ENCODE measurements around the gene B3GNT2.

Gene B3GNT2

DNA sequence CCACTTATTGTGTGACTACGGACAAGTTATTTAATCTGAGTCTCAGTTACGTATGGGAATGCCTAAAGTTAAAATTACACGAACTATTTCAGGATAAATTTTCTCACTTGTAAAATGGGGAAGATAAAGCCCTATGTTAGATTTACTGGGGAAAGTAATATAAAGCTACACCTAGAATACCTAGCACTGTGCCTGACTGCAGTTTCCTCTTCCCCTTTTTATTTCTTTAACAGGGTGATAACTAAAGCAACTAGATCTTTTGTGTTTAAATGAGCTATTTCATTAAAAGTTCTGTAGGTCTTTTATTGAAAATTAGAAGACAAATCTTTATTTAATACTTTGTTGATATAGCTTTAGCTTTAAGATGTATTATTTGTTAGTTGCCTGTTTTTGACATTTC, 5.0 kb downstream of the B3GNT2 start:
- no peaks in the 10 kb centered on the region for H3K9me3 ChIP-seq (ENCODE audit: insufficient read depth, low read depth, low read length)
- no CpG with 5 or more reads among the region's 3 CpGs for WGBS (ENCODE audit: extremely low coverage, insufficient coverage, insufficient read length)

DNA sequence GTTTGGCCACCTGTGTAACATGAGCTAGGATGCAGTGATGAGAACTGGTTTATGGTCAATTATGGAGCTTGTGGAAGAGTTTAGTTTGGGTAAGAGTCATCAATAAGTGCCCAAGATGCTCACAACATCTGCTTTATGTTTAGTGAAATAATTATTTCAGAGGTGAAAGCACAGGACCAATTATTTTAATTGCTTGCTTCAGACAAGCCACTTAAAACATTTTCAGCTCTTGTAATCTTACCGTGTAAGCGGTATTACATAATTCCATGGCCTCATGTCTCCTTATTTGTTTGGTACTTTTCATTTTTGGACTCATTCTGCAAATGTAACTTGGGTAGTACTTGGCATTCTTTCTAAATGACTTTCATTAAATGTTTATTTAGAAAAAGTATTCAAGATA, 5.4 kb downstream of the B3GNT2 start:
- Histone ChIP-seq H2AFZ (ENCODE audit: insufficient read depth, low read length, poor library complexity) (no peak overlapping the region), H2BK120ac (ENCODE audit: insufficient read depth, low read length, poor library complexity) (no peak overlapping the region), H3K79me1 (ENCODE audit: low read length) (peaks cover 3% of the 10 kb centered on the region), H3K18ac (ENCODE audit: low read length) (no peak overlapping the region), H2BK5ac (ENCODE audit: low read depth, low read length, poor library complexity) (no peak overlapping the region), H3K4me3 (ENCODE audit: low read depth, low read length) (no peak overlapping the region), H3K4me2 (ENCODE audit: low read length) (no peak overlapping the region), H3K36me3 (ENCODE audit: control insufficient read depth in 1 of 2, insufficient read depth in 2 of 2, low read length in 2 of 2) (no peaks in the 10 kb centered on the region), H3K4me1 (ENCODE audit: control insufficient read depth in 1 of 2, insufficient read depth in 2 of 2, low read length in 2 of 2) (peaks cover 6 to 11% of the 10 kb centered on the region in 2 experiments), H3K79me2 (ENCODE audit: control insufficient read depth, insufficient read depth, low read length, poor library complexity) (peaks cover 43% of the 10 kb centered on the region), H4K8ac (ENCODE audit: low read depth, low read length) (no peak overlapping the region), H3K4ac (ENCODE audit: low read depth, low read length) (peak overlapping the region; percentile 55), H3K9me3 (ENCODE audit: insufficient read depth, low read depth, low read length) (no peaks in the 10 kb centered on the region), H2BK12ac (ENCODE audit: low read length) (no peak overlapping the region), H3K27me3 (ENCODE audit: insufficient read depth, low read length) (no peaks in the 10 kb centered on the region), H3K27ac (ENCODE audit: low read depth, low read length) (no peak overlapping the region), H3K14ac (ENCODE audit: low read length) (no peak overlapping the region), H2AK5ac (ENCODE audit: low read length) (no peak overlapping the region), H4K91ac (ENCODE audit: low read depth, low read length) (no peak overlapping the region), H3K23ac (ENCODE audit: low read length) (no peak overlapping the region), H4K12ac (ENCODE audit: low read depth, low read length) (no peak overlapping the region), H3K9ac (ENCODE audit: low read length) (no peak overlapping the region)
- DNase-seq: no peak
- no CpG with 5 or more reads among the region's 2 CpGs for WGBS (ENCODE audit: extremely low coverage, insufficient coverage, insufficient read length)

More for the DNA sequence above, 5.0 kb downstream of the B3GNT2 start:
- Histone ChIP-seq H2AFZ (ENCODE audit: insufficient read depth, low read length, poor library complexity) (no peak overlapping the region), H4K91ac (ENCODE audit: low read depth, low read length) (no peak overlapping the region), H3K27ac (ENCODE audit: low read depth, low read length) (no peak overlapping the region), H3K4me1 (ENCODE audit: control insufficient read depth in 1 of 2, insufficient read depth in 2 of 2, low read length in 2 of 2) (peaks cover 6 to 11% of the 10 kb centered on the region in 2 experiments), H3K79me2 (ENCODE audit: control insufficient read depth, insufficient read depth, low read length, poor library complexity) (peaks cover 42% of the 10 kb centered on the region), H3K18ac (ENCODE audit: low read length) (no peak overlapping the region), H3K4me2 (ENCODE audit: low read length) (no peak overlapping the region), H3K36me3 (ENCODE audit: control insufficient read depth in 1 of 2, insufficient read depth in 2 of 2, low read length in 2 of 2) (no peaks in the 10 kb centered on the region), H2BK12ac (ENCODE audit: low read length) (no peak overlapping the region), H3K27me3 (ENCODE audit: insufficient read depth, low read length) (no peaks in the 10 kb centered on the region), H4K8ac (ENCODE audit: low read depth, low read length) (no peak overlapping the region), H3K9ac (ENCODE audit: low read length) (no peak overlapping the region), H2AK5ac (ENCODE audit: low read length) (no peak overlapping the region), H4K12ac (ENCODE audit: low read depth, low read length) (no peak overlapping the region), H2BK120ac (ENCODE audit: insufficient read depth, low read length, poor library complexity) (no peak overlapping the region), H3K14ac (ENCODE audit: low read length) (no peak overlapping the region), H2BK5ac (ENCODE audit: low read depth, low read length, poor library complexity) (no peak overlapping the region), H3K23ac (ENCODE audit: low read length) (no peak overlapping the region), H3K79me1 (ENCODE audit: low read length) (peaks cover 7% of the 10 kb centered on the region), H3K4me3 (ENCODE audit: low read depth, low read length) (no peak overlapping the region), H3K4ac (ENCODE audit: low read depth, low read length) (peak overlapping the region; percentile 55)
- DNase-seq: no peak

DNA sequence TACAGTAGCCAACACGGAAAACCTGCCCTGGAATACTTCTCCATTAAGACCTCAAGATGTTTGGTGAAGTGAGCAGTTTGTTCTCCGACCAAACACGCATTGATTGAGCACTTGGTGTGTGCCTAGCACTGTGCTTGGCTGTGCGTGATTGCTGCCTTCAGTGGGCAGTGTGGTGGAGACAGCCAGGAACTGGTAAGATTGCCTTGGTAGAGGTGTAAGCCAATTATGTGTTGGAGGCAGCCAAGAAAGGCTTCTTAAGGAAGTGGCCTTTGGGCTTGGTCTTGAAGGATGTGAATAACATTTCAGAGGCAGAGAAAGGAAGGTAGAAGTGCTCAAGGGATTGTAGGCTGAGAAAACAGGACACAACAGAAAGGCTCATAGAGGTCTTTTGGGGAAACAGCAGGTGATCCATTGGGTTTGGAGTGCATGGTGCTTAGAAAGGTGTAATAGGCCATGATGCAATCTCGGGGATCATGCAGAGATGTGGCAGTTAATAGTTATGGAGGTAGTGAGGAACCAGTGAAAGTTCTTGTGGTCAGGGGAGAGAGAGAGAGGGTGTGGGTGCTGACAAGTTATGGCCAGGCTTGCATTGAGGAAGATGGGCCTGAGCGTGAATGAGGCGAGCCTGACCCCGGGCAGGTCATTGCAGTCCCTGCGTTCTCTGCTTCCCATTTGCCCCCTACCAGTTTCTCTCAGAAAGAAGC, 6.3 kb downstream of the B3GNT2 start:
- Histone ChIP-seq H3K9me3 (ENCODE audit: insufficient read depth, low read depth, low read length) (no peaks in the 10 kb centered on the region), H3K4ac (ENCODE audit: low read depth, low read length) (peak overlapping the region; percentile 24), H3K4me3 (ENCODE audit: low read depth, low read length) (no peak overlapping the region), H4K91ac (ENCODE audit: low read depth, low read length) (no peak overlapping the region), H3K18ac (ENCODE audit: low read length) (no peak overlapping the region), H2AFZ (ENCODE audit: insufficient read depth, low read length, poor library complexity) (no peak overlapping the region), H3K79me1 (ENCODE audit: low read length) (no peaks in the 10 kb centered on the region), H3K14ac (ENCODE audit: low read length) (no peak overlapping the region), H3K27ac (ENCODE audit: low read depth, low read length) (no peak overlapping the region), H3K4me1 (ENCODE audit: control insufficient read depth in 1 of 2, insufficient read depth in 2 of 2, low read length in 2 of 2) (peaks cover 6 to 11% of the 10 kb centered on the region in 2 experiments), H2BK12ac (ENCODE audit: low read length) (no peak overlapping the region), H4K8ac (ENCODE audit: low read depth, low read length) (no peak overlapping the region), H3K23ac (ENCODE audit: low read length) (no peak overlapping the region), H3K4me2 (ENCODE audit: low read length) (no peak overlapping the region), H3K9ac (ENCODE audit: low read length) (no peak overlapping the region), H2BK5ac (ENCODE audit: low read depth, low read length, poor library complexity) (no peak overlapping the region), H3K27me3 (ENCODE audit: insufficient read depth, low read length) (no peaks in the 10 kb centered on the region), H3K36me3 (ENCODE audit: control insufficient read depth in 1 of 2, insufficient read depth in 2 of 2, low read length in 2 of 2) (no peaks in the 10 kb centered on the region), H4K12ac (ENCODE audit: low read depth, low read length) (no peak overlapping the region), H3K79me2 (ENCODE audit: control insufficient read depth, insufficient read depth, low read length, poor library complexity) (peaks cover 39% of the 10 kb centered on the region), H2AK5ac (ENCODE audit: low read length) (no peak overlapping the region), H2BK120ac (ENCODE audit: insufficient read depth, low read length, poor library complexity) (no peak overlapping the region)
- DNase-seq: no peak
- no CpG with 5 or more reads among the region's 9 CpGs for WGBS (ENCODE audit: extremely low coverage, insufficient coverage, insufficient read length)

DNA sequence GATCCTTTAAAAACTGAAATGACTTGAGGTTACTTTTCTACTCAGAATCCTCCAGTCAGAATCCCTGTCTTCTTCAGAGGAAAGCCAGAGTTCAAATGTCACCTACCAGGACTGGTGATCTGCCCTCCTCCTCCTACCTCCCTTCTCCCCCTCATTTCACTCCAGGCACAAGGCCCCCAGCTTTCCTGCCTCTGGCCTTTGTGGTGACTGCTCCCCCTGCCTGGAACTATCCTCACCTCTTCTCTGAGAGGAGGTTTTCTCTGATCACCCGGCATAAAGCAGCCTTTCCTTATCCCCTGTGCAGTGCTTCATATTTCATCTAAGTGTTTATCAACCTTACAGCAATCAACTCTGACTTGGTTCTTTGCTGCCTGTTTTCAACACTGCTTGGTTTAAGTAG, 6.8 kb downstream of the B3GNT2 start:
- Histone ChIP-seq H3K4me3 (ENCODE audit: low read depth, low read length) (no peak overlapping the region), H2BK120ac (ENCODE audit: insufficient read depth, low read length, poor library complexity) (no peak overlapping the region), H3K9ac (ENCODE audit: low read length) (no peak overlapping the region), H3K14ac (ENCODE audit: low read length) (no peak overlapping the region), H3K4me1 (ENCODE audit: control insufficient read depth in 1 of 2, insufficient read depth in 2 of 2, low read length in 2 of 2) (peaks cover 6 to 11% of the 10 kb centered on the region in 2 experiments), H3K4ac (ENCODE audit: low read depth, low read length) (peak overlapping the region; percentile 87), H3K79me1 (ENCODE audit: low read length) (no peaks in the 10 kb centered on the region), H4K12ac (ENCODE audit: low read depth, low read length) (no peak overlapping the region), H3K4me2 (ENCODE audit: low read length) (no peak overlapping the region), H2AFZ (ENCODE audit: insufficient read depth, low read length, poor library complexity) (no peak overlapping the region), H3K23ac (ENCODE audit: low read length) (no peak overlapping the region), H3K36me3 (ENCODE audit: control insufficient read depth in 1 of 2, insufficient read depth in 2 of 2, low read length in 2 of 2) (no peaks in the 10 kb centered on the region), H2AK5ac (ENCODE audit: low read length) (no peak overlapping the region), H3K79me2 (ENCODE audit: control insufficient read depth, insufficient read depth, low read length, poor library complexity) (peaks cover 39% of the 10 kb centered on the region), H4K91ac (ENCODE audit: low read depth, low read length) (no peak overlapping the region), H2BK12ac (ENCODE audit: low read length) (no peak overlapping the region), H2BK5ac (ENCODE audit: low read depth, low read length, poor library complexity) (no peak overlapping the region), H3K18ac (ENCODE audit: low read length) (no peak overlapping the region), H3K9me3 (ENCODE audit: insufficient read depth, low read depth, low read length) (no peaks in the 10 kb centered on the region), H4K8ac (ENCODE audit: low read depth, low read length) (no peak overlapping the region), H3K27me3 (ENCODE audit: insufficient read depth, low read length) (no peaks in the 10 kb centered on the region), H3K27ac (ENCODE audit: low read depth, low read length) (no peak overlapping the region)
- WGBS (ENCODE audit: extremely low coverage, insufficient coverage, insufficient read length): no CpG with 5 or more reads among the region's 1 CpG
- DNase-seq: no peak
